ENCODE measurements around the gene HEG1.

- TF ChIP-seq CTCF (IDR thresholded peaks at IDR 0.05) (no peak), POLR2AphosphoS5 (IDR thresholded peaks at IDR 0.05) (no peak)
These were observed 54.0 kb downstream of the HEG1 start for GRCh38 chr3:125001557-125002413.
